Keratinocyte (primary cell): ENCODE results near the gene CLIP2. TPM values are rescaled to one million over a fixed set of nuclear protein-coding genes. Genes with fewer than 3 reads are reported as not detected.

Experiments
- DNase-seq: peaks from one replicate; pipeline ENCODE4 v3.0.0-alpha.2; 2011; ENCODE audit warnings: low read depth, missing footprints, low spot score
- FAIRE-seq: peaks from 2 replicates; lab custom pipeline; 2011; peaks lifted over from hg19 to GRCh38; lab: Jason Lieb, UNC
- H2AFZ ChIP-seq: 2 replicates; pipeline ENCODE4 v1.6.0; 2012; ENCODE audit warnings: low read length, control low read depth, inconsistent platforms; ENCODE audit not compliant: control insufficient read depth
- H3K27ac ChIP-seq: 2 replicates; pipeline ENCODE4 v1.5.1; 2011; ENCODE audit warnings: low read length; ENCODE audit not compliant: control insufficient read depth, insufficient read depth
- H3K27me3 ChIP-seq: 3 replicates; pipeline ENCODE4 v1.6.0; 2011; ENCODE audit warnings: low read length; ENCODE audit not compliant: control insufficient read depth, insufficient read depth; ENCODE audit errors: extremely low read depth
- H3K36me3 ChIP-seq, 2 experiments: 2 replicates in 1 of 2; 3 replicates in 1 of 2; pipeline ENCODE4 v1.5.1; 2011; ENCODE audit warnings: low read length in 2 of 2, mild to moderate bottlenecking in 1 of 2; ENCODE audit not compliant: control insufficient read depth in 2 of 2, insufficient read depth in 2 of 2; ENCODE audit errors: extremely low read depth in 1 of 2
- H3K4me1 ChIP-seq: 3 replicates; pipeline ENCODE4 v1.5.1; 2011; ENCODE audit warnings: low read length; ENCODE audit not compliant: control insufficient read depth, insufficient read depth; ENCODE audit errors: extremely low read depth
- H3K4me2 ChIP-seq: 3 replicates; pipeline ENCODE4 v1.6.0; 2011; ENCODE audit warnings: low read depth, low read length; ENCODE audit not compliant: control insufficient read depth, insufficient read depth; ENCODE audit errors: extremely low read depth
- H3K4me3 ChIP-seq, 3 experiments: fragments of 200-600 bp in 1 of 3; sonication (generic) in 1 of 3; 2 replicates in 2 of 3; 3 replicates in 1 of 3; pipeline ENCODE4 v1.5.1; 2011 to 2016; ENCODE audit warnings: low read length in 3 of 3, mild to moderate bottlenecking in 3 of 3, control low read depth in 2 of 3, inconsistent platforms in 1 of 3, low read depth in 1 of 3, mixed read lengths in 1 of 3, mixed run types in 1 of 3, moderate library complexity in 1 of 3; ENCODE audit not compliant: control insufficient read depth in 2 of 3, insufficient read depth in 2 of 3; ENCODE audit errors: extremely low read depth in 1 of 3
- H3K79me2 ChIP-seq: 2 replicates; pipeline ENCODE4 v1.6.0; 2012; ENCODE audit warnings: low read length; ENCODE audit not compliant: control insufficient read depth, insufficient read depth
- H3K9ac ChIP-seq: 3 replicates; pipeline ENCODE4 v1.6.0; 2011; ENCODE audit warnings: low read length; ENCODE audit not compliant: control insufficient read depth, insufficient read depth; ENCODE audit errors: extremely low read depth
- H3K9me1 ChIP-seq: 3 replicates; pipeline ENCODE4 v1.6.0; 2011; ENCODE audit warnings: low read length; ENCODE audit not compliant: control insufficient read depth, insufficient read depth; ENCODE audit errors: extremely low read depth
- H3K9me3 ChIP-seq: 2 replicates; pipeline ENCODE4 v1.5.1; 2012; ENCODE audit warnings: low read depth, low read length; ENCODE audit not compliant: control insufficient read depth
- H4K20me1 ChIP-seq: 3 replicates; pipeline ENCODE4 v1.6.0; 2011; ENCODE audit warnings: low read length; ENCODE audit not compliant: control insufficient read depth, insufficient read depth; ENCODE audit errors: extremely low read depth
- CTCF ChIP-seq, 3 experiments: IDR thresholded peaks in 1 of 3; conservative IDR thresholded peaks in 1 of 3; optimal IDR thresholded peaks in 1 of 3; 2 replicates in 2 of 3; 3 replicates in 1 of 3; pipeline versions ENCODE3 to v1.5.1; 2011; ENCODE audit warnings: low read length in 3 of 3, mild to moderate bottlenecking in 3 of 3, moderate library complexity in 2 of 3, control low read depth in 1 of 3, inconsistent platforms in 1 of 3; ENCODE audit not compliant: insufficient read depth in 2 of 3; ENCODE audit errors: extremely low read depth in 1 of 3
- EZH2 ChIP-seq: IDR thresholded peaks from one replicate; pipeline ENCODE4 v1.6.1; 2012; ENCODE audit warnings: inconsistent platforms, mild to moderate bottlenecking, low read length, moderate library complexity
- dilution Hi-C: fragments of 300-500 bp; cut with MboI; formaldehyde crosslinking; loops from one replicate; pipeline ENCODE4 v1.7.0; 2020; ENCODE audit warnings: low sequenced_read_pairs; ENCODE audit not compliant: extremely low pct_ligation_motif_present
- polyA plus RNA-seq, 5 experiments: library from polyadenylated mRNA; depleted of rRNA in 3 of 5; stranded (reverse) in 3 of 5; stranded (forward) in 1 of 5; unstranded in 1 of 5; fragments of >200 nt; gene quantifications; 1 replicate in 1 of 5; 2 replicates in 3 of 5; 3 replicates in 1 of 5; pipeline versions ENCODE4 v1.2.1 to v1.2.3, GENCODE V29; 2011 to 2012; ENCODE audit warnings: missing spikeins in 2 of 5, low read depth in 1 of 5, low replicate concordance in 1 of 5

Gene CLIP2
- polyA plus RNA-seq, 1 donor (not counting 4 experiments of a cell fraction or from before 2014, with no cell fraction given) = 2.6 TPM

- Histone ChIP-seq H2AFZ (peak overlapping the region; percentile 35), H3K27ac (peak overlapping the region; percentile 74), H3K9me3 (no peaks in the 10 kb centered on the region), H3K9me1 (no peaks in the 10 kb centered on the region), H4K20me1 (no peaks in the 10 kb centered on the region), H3K4me1 (peaks cover 8% of the 10 kb centered on the region), H3K36me3 (peaks cover 7 to 11% of the 10 kb centered on the region in 2 experiments), H3K79me2 (peaks cover 15% of the 10 kb centered on the region), H3K9ac (peak overlapping the region; percentile 85), H3K4me3 (peak overlapping the region; percentile 68 to 98 (median 89)), H3K4me2 (peak overlapping the region; percentile 91), H3K27me3 (no peaks in the 10 kb centered on the region)
- dilution Hi-C loops = no loop called here
- TF ChIP-seq EZH2 (no peak), CTCF (optimal IDR thresholded peaks at IDR 0.05 in 1 of 3, IDR thresholded peaks at IDR 0.05 in 1 of 3, conservative IDR thresholded peaks at IDR 0.05 in 1 of 3; ENCODE audit: extremely low read depth in 1 of 3, insufficient read depth in 2 of 3, low read length in 3 of 3) (no peak)
- DNase-seq (no peak), FAIRE-seq (no peak)
Observed at GRCh38 chr7:74253331-74253730, 35.9 kb upstream of the CLIP2 start.

- FAIRE-seq (no peak), DNase-seq (no peak)
- Histone ChIP-seq H2AFZ (peak overlapping the region; percentile 79), H3K36me3 (peaks cover 7 to 10% of the 10 kb centered on the region in 2 experiments), H3K27me3 (no peaks in the 10 kb centered on the region), H3K9me1 (no peaks in the 10 kb centered on the region), H3K27ac (peak overlapping the region; percentile 74), H3K9me3 (no peaks in the 10 kb centered on the region), H3K4me3 (peak overlapping the region; percentile 68 to 98 (median 89)), H3K4me2 (peak overlapping the region; percentile 91), H3K4me1 (peaks cover 8% of the 10 kb centered on the region), H4K20me1 (no peaks in the 10 kb centered on the region), H3K9ac (peak overlapping the region; percentile 85), H3K79me2 (peaks cover 15% of the 10 kb centered on the region)
- dilution Hi-C loops = no loop called here
- TF ChIP-seq CTCF (optimal IDR thresholded peaks at IDR 0.05 in 1 of 3, IDR thresholded peaks at IDR 0.05 in 1 of 3, conservative IDR thresholded peaks at IDR 0.05 in 1 of 3; ENCODE audit: extremely low read depth in 1 of 3, insufficient read depth in 2 of 3, low read length in 3 of 3) (no peak), EZH2 (no peak)
Observed at GRCh38 chr7:74253835-74254128, 35.4 kb upstream of the CLIP2 start.
